ENCODE measurements around the gene ERLEC1.
"Not testable (repeated sequence)": the region's sequence is repeated elsewhere in the genome, so short reads cannot be mapped to it uniquely, and the experiment has no call there.

The ERLEC1 gene

DNA sequence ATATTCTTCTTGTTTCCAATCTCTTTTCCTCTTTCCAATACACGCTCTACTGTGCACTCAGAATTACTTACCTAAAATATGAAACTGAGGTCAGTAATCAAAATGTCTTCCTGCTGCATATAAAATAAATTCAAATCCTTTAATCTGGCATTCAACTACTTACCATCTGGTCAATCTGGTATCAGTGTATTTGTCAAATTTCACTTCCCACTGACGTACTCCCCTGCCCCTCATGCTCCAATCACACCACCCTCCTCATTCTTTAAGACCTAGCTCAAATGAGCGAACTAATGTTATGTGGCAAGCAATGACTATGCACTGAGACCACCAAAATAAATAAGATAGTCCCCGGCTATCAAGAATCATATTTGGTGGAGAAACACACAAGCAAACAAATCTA, 6.8 kb upstream of the ERLEC1 start:
- DNase-seq (ENCODE audit: low read depth in 1 of 2, low spot score in 1 of 2), result no peak

- no peak for DNase-seq (ENCODE audit: low read depth in 1 of 2, low spot score in 1 of 2)
Observed at GRCh38 chr2:53782676-53783075, 4.2 kb upstream of the ERLEC1 start.

DNA sequence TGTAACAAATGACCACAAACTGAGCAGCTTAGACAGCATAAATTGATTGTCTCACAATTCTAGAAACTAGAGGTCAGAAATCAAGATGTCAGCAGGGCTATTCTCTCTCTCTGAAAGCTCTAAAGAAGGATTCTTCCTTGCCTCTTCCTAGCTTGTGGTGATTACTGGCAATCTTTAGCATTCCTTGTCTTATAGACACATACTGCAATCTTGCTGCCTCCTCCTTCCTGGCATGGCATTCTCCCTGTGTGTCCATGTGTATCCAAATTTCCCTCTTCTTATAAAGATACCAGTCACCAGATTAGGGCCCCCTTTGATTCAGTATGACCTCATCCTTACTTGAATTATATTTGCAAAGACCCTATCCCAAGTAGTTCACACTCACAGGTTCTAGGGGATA, 2.4 kb upstream of the ERLEC1 start:
- DNase-seq (ENCODE audit: low read depth in 1 of 2, low spot score in 1 of 2), result no peak

- DNase-seq (ENCODE audit: low read depth in 1 of 2, low spot score in 1 of 2), result no peak
Observed at GRCh38 chr2:53785366-53785765, 1.5 kb upstream of the ERLEC1 start.

GRCh38 chr2:53786352-53786704, 516 bp upstream of the ERLEC1 start:
- DNase-seq (ENCODE audit: low read depth in 1 of 2, low spot score in 1 of 2), result peak in 1 of 2 donors; percentile 14

GRCh38 chr2:53787614-53788289, 908 bp downstream of the ERLEC1 start:
- DNase-seq (ENCODE audit: low read depth in 1 of 2, low spot score in 1 of 2), result no peak

GRCh38 chr2:53793261-53793660, 6.4 kb downstream of the ERLEC1 start:
- no peak for DNase-seq (ENCODE audit: low read depth in 1 of 2, low spot score in 1 of 2)

DNA sequence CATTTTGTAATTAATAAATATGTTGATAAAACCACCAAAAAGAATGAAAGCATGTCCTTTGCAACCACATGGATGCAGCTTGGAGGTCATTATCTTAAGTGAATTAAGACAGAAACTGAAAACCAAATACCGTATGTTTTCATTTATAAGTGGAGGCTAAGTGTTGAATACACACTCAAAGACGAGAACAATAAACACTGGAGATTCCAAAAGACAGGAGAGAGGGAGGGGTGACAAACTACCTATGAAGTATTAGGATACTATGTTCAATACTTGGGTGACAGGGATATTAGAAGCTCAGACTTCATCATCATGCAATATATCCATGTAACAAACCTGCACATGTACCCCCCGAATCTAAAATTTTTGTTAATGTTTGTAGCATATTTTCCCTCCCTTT, 7.0 kb downstream of the ERLEC1 start:
- no peak for DNase-seq (ENCODE audit: low read depth in 1 of 2, low spot score in 1 of 2)

GRCh38 chr2:53801547-53801946, 14.7 kb downstream of the ERLEC1 start:
- no peak for DNase-seq (ENCODE audit: low read depth in 1 of 2, low spot score in 1 of 2)

DNA sequence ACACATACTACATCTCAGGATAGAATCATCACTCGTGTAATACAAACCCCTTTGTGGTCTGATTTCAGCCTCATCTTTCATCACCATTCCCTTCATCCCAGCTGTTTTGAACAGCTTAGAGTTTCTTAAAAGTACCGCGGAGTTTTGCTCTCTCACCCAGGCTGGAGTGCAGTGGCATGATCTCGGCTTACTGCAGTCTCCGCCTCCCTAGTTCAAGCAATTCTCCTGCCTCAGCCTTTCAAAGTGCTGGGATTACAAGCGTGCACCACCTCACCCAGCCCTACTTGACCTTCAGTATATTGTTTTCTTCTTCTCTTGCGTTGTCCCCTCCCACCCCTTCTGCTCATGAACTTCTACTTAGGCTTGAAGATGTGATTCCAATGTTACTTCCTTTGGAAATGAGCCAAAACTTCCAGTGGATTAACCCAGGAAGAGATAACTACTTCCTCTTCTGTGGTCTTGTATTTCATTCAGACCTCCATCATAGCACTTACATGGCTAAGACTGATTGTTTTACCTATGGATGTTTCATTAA, 15.8 kb downstream of the ERLEC1 start:
- no peak for DNase-seq (ENCODE audit: low read depth in 1 of 2, low spot score in 1 of 2)

DNA sequence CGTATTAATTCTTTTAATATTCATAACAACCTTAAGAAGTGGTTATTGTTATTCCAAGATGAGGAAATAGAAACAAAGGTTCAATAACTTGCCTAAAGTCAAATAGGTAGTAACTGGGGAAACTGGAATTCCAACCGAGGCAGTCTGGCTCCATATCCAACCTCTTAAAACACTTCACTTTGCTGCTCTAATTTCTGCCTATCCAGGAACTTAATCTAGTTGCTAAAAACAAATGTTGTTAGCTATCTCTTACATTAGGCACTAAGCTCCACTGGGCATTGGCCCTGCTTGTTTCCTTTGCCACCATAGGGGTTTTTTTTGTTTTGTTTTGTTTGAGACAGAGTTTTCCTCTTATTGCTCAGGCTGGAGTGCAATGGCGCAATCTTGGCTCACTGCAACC, 24.8 kb downstream of the ERLEC1 start:
- no peak for DNase-seq (ENCODE audit: low read depth in 1 of 2, low spot score in 1 of 2)

DNA sequence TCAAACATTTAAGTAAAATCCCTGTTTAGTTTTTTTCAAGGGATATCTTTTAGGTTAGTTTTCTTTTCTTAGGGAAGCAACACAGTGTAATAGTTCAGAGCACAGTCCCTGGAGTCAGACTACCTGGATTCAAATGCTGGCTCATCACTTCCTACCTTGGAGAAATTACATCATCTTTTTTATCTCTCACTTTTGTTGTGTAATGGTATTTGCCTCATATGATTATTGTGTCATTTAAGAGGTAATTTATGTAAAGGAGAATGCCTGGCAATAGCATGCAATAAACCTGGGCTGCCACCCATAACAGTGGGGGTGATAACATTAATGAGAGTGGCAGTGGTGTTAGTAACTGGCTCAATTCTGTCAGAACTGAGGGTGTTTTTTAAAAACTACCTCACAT, 26.3 kb downstream of the ERLEC1 start:
- no peak for DNase-seq (ENCODE audit: low read depth in 1 of 2, low spot score in 1 of 2)

DNA sequence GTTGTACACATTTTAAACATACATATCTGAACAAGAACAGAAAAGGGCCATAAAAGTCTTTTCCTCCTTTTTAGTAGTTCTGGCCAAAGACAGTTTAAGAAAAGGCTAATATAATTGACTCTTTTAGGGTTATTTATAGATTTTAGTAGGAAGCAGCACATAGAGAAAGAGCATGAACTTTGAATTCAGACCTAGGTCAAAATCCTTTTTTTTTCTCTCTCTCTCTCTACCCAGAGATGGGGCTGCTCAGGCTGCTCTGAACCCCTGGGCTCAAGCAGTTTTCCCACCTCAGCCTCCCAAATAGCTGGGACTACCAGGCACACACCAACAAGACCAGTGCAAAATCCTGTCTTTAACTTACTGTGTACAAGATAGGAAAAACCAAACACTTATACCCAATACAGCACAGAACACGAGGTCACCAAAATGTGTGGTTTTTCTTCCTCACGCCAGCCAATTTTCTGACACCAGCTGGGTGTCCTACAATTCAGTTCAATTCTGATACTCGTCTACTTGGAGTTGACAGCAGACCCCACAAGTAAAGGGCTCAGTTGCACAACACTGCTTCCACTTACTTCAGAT, 32.1 kb downstream of the ERLEC1 start:
- no peak for DNase-seq (ENCODE audit: low read depth in 1 of 2, low spot score in 1 of 2)

- no peak for DNase-seq (ENCODE audit: low read depth in 1 of 2, low spot score in 1 of 2)
Observed at GRCh38 chr2:53819634-53820033, 32.8 kb downstream of the ERLEC1 start.

- no peak for DNase-seq (ENCODE audit: low read depth in 1 of 2, low spot score in 1 of 2)
Observed at GRCh38 chr2:53820048-53820447, 33.2 kb downstream of the ERLEC1 start.

DNA sequence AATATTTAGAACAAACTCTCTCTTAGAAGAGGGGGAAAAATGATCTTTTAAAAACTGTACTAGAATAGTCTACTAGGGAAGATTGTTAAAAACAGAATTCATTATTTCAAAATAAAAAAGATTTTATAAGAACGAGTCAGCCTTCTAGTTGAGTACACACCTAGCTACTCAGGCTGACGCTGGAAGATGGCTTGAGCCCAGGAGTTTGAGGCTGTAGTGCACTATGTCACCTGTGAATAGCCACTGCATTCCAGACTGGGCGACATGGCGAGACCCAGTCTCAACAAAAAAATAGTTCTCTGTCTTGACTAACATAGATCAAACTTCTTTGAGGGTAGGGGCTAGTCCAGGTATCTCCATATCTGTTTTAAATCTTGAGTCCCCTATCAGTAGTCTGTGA, 33.9 kb downstream of the ERLEC1 start:
- DNase-seq (ENCODE audit: low read depth in 1 of 2, low spot score in 1 of 2), result no peak

- DNase-seq (ENCODE audit: low read depth in 1 of 2, low spot score in 1 of 2), result no peak
Observed at GRCh38 chr2:53821810-53822209, 35.0 kb downstream of the ERLEC1 start.

DNA sequence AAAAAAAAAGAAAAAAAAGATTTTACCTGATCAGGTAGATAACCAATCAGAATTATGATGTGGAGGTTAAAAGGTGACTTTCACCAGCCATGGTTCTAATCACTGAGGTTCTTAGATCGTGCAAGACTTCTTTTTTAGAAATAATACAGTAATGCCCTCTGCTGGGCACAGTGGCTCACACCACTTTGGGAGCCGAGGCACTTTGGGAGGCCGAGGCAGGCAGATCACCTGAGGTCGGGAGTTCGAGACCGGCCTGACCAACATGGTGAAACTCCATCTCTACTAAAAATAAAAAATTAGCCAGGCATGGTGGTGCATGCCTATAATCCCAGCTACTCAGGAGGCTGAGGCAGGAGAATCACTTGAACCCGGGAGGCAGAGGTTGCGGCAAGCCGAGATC, 36.8 kb downstream of the ERLEC1 start:
- DNase-seq (ENCODE audit: low read depth in 1 of 2, low spot score in 1 of 2), result not testable (repeated sequence)

DNA sequence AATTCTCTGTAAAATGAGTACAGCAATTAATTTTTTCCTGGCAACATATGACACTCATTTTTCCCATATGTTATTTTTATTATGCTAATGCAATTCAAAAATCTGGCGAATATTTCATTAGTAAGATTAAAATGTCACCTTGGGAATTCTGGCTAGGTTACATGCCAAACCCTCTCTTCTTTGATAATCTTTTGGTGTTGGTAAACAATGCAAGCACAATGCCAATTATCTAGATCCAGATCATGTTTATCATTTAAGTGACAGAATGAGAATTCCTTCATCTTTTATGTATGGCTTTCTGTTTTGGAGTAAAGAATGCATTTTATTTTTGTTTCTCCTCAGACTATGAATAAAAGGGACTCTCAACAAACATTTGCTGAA, 39.2 kb downstream of the ERLEC1 start:
- no peak for DNase-seq (ENCODE audit: low read depth in 1 of 2, low spot score in 1 of 2)

DNA sequence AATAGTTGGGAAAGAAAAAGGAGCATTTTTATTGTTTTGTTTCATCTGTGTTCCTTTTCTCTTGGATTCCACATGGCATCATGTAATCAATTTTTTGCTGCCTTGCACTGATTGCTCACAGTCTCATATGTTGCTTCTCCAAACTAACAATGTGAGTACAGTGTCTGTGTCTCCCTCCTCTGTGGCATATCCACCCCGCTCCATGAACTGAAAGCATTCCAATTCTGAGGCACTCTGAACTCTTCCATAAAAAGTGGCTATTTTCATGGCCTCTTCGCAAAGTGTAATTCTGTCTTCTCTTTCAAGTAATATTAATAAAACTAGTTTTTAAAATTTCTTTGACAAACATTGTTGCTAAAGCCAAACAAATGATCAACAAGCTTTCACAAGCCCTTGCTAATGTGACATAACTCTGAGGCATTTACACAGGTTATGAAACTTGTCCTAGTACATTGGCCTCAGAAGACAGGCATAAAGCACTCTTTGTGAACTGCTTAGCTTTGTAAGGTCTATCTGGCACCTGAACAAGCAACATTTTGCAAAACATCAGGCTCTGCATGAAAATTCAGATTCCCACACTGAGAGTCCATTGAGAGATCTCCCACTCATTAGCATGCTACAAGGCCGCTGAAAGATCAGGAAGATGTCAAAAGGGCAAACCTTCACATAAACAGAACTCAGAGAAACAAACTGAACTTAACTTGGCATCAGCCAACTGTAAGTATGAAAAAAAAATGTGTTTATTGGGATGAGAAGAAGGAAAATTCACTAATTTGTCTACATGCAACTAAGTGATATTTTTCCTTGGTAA, 39.9 kb downstream of the ERLEC1 start:
- DNase-seq (ENCODE audit: low read depth in 1 of 2, low spot score in 1 of 2), result no peak

DNA sequence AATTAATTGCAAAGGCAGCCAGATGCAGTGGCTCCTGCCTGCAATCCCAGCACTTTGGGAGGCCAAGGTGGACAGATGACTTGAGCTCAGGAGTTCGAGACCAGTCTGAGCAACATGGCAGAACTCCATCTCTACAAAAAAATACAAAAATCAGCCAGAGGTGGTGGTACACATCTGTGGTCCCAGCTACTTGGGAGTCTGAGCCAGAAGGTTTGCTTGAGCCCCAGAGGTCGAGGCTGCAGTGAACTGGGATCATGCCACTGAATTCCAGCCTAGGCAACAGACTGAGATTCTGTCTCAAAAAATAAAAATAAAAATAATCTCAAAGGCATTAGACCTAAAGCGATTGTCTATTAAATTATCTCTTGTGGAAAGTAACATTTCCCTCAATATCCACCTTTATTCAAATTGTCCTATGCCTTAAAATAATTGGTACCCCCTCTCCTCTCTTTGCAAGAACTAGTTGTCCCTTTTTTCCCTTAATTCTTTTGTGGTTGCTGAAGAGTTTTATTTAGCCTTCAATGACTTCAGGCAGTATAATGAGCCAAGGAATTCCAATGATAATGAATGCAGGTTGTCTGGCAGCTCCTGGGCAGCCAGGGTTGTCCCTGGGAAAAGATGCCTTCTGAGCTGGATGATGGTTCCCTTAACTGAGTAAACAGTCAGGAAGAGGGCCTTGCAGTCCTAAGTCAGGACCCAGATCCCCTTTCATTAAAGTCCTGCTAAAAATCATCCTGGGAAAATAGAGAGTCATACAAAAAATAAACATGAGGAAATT, 40.7 kb downstream of the ERLEC1 start:
- DNase-seq (ENCODE audit: low read depth in 1 of 2, low spot score in 1 of 2), result no peak

DNA sequence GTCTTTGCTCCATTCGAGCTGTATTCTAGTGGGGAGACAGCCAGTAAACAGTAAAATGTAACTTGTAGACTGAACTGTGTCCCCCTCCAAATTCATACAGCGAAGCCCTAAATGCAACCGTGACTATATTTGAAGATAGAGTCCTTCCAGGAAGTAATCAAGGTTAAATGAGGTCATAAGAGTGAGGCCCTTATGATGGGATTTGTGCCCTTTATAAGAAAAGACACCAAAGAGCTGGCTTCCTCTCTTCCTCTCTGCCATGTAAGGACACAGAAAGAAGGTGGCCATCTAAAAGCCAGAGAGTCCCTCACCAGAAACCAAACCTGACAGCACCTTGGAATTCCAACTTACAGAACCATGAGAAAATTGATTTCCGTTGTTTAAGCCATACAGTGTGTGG, 41.5 kb downstream of the ERLEC1 start:
- DNase-seq (ENCODE audit: low read depth in 1 of 2, low spot score in 1 of 2), result no peak

Measured in activated CD4-positive, alpha-beta T cell treated with anti-CD3 and anti-CD28 coated beads, Interleukin-2, amount 50 U/mL, for 24 hours (primary cell).